GM23338 (cell line): Measurements from ENCODE around the gene CYGB. TPM values are rescaled to one million over a fixed set of nuclear protein-coding genes. Genes with fewer than 3 reads are reported as not detected.

Experiments used
- ATAC-seq: fragments of 200-7000 bp; cut with Tn5 transposase; 3 replicates; pipeline ENCODE4 v1.9.1; 2020
- DNase-seq: peaks from one replicate; pipeline ENCODE4 v3.0.0-alpha.2; 2015; ENCODE audit warnings: low spot score
- H2AFZ ChIP-seq: fragments of 200-600 bp; sonication (generic); 2 replicates; pipeline ENCODE4 v1.8.0; 2016; ENCODE audit warnings: antibody characterized with exemption, mild to moderate bottlenecking, moderate library complexity
- H3F3A ChIP-seq: fragments of 200-600 bp; sonication (generic); replicated peaks from 2 replicates; pipeline ENCODE4 v1.8.0; 2017; ENCODE audit warnings: antibody characterized with exemption, mixed run types, low read depth
- H3K27ac ChIP-seq: fragments of 200-600 bp; sonication (generic); 2 replicates; pipeline ENCODE4 v1.6.1; 2016; ENCODE audit warnings: low read depth
- H3K27me3 ChIP-seq: fragments of 200-600 bp; sonication (generic); 2 replicates; pipeline ENCODE4 v1.8.0; 2016; ENCODE audit warnings: mild to moderate bottlenecking, mixed run types, moderate library complexity; ENCODE audit not compliant: insufficient read depth
- H3K36me3 ChIP-seq: fragments of 200-600 bp; sonication (generic); 2 replicates; pipeline ENCODE4 v1.8.0; 2016; ENCODE audit warnings: mild to moderate bottlenecking; ENCODE audit not compliant: insufficient read depth
- H3K4me1 ChIP-seq: fragments of 200-600 bp; sonication (generic); 2 replicates; pipeline ENCODE4 v1.8.0; 2016; ENCODE audit warnings: mild to moderate bottlenecking, moderate library complexity; ENCODE audit not compliant: insufficient read depth
- H3K4me2 ChIP-seq: fragments of 200-600 bp; sonication (generic); 2 replicates; pipeline ENCODE4 v1.7.1; 2017; ENCODE audit warnings: mixed run types
- H3K4me3 ChIP-seq: fragments of 200-600 bp; sonication (generic); 2 replicates; pipeline ENCODE4 v1.6.1; 2016; ENCODE audit warnings: mixed run types
- H3K79me2 ChIP-seq: fragments of 200-600 bp; sonication (generic); replicated peaks from 2 replicates; pipeline ENCODE4 v1.8.0; 2017; ENCODE audit warnings: mild to moderate bottlenecking; ENCODE audit not compliant: insufficient read depth
- H3K9me2 ChIP-seq: fragments of 200-600 bp; sonication (generic); 2 replicates; pipeline ENCODE4 v1.8.0; 2017; ENCODE audit not compliant: insufficient read depth
- H4K20me1 ChIP-seq: fragments of 200-600 bp; sonication (generic); replicated peaks from 2 replicates; pipeline ENCODE4 v1.8.0; 2017; ENCODE audit warnings: mild to moderate bottlenecking; ENCODE audit not compliant: insufficient read depth
- H3K27ac Mint-ChIP-seq: 2 replicates; pipeline ENCODE4 v1.8.0; 2020; ENCODE audit warnings: inconsistent platforms, mild to moderate bottlenecking, moderate library complexity, mixed read lengths
- H3K27me3 Mint-ChIP-seq: 3 replicates; pipeline ENCODE4 v1.8.0; 2022; ENCODE audit warnings: low read depth, mild to moderate bottlenecking, moderate library complexity, mixed read lengths, inconsistent platforms; ENCODE audit not compliant: insufficient read depth, poor library complexity
- H3K36me3 Mint-ChIP-seq: 3 replicates; pipeline ENCODE4 v1.8.0; 2021; ENCODE audit warnings: low read depth, mild to moderate bottlenecking, inconsistent platforms, moderate library complexity, mixed read lengths
- H3K4me1 Mint-ChIP-seq: 3 replicates; pipeline ENCODE4 v1.8.0; 2020; ENCODE audit warnings: mild to moderate bottlenecking, inconsistent platforms, mixed read lengths
- H3K4me3 Mint-ChIP-seq: 3 replicates; pipeline ENCODE4 v1.8.0; 2021; ENCODE audit warnings: moderate library complexity, mild to moderate bottlenecking, inconsistent platforms, mixed read lengths
- H3K9me3 Mint-ChIP-seq: 3 replicates; pipeline ENCODE4 v1.8.0; 2020; ENCODE audit warnings: moderate library complexity, mild to moderate bottlenecking, inconsistent platforms, mixed read lengths
- CTCF ChIP-seq, 2 experiments: fragments of 200-600 bp in 1 of 2; sonication (generic) in 1 of 2; conservative IDR thresholded peaks; 2 replicates each; pipeline versions ENCODE4 v1.5.1 to v1.6.1; 2016 to 2017; ENCODE audit warnings: antibody characterized with exemption in 2 of 2, low read depth in 2 of 2, mild to moderate bottlenecking in 2 of 2, moderate library complexity in 1 of 2
- EZH2 ChIP-seq: fragments of 200-600 bp; sonication (generic); IDR thresholded peaks from one replicate; pipeline ENCODE4 v1.8.0; 2017; ENCODE audit warnings: antibody characterized with exemption, mild to moderate bottlenecking, low read depth; ENCODE audit not compliant: unreplicated experiment
- EZH2phosphoT487 ChIP-seq: fragments of 200-600 bp; sonication (generic); IDR thresholded peaks from one replicate; pipeline ENCODE4 v1.8.1; 2018; ENCODE audit warnings: antibody characterized with exemption; ENCODE audit not compliant: unreplicated experiment
- JUNB ChIP-seq: IDR thresholded peaks from one replicate; pipeline ENCODE4 v1.6.1; 2016; ENCODE audit warnings: antibody characterized with exemption; ENCODE audit not compliant: unreplicated experiment
- NANOG ChIP-seq: IDR thresholded peaks from 2 replicates; pipeline ENCODE4 v1.6.1; 2016; ENCODE audit warnings: antibody characterized with exemption, borderline replicate concordance
- REST ChIP-seq: IDR thresholded peaks from one replicate; pipeline ENCODE4 v1.6.1; 2018; ENCODE audit warnings: antibody characterized with exemption; ENCODE audit not compliant: unreplicated experiment
- STAT1 ChIP-seq: IDR thresholded peaks from one replicate; pipeline ENCODE4 v1.6.1; 2016; ENCODE audit warnings: antibody characterized with exemption; ENCODE audit not compliant: unreplicated experiment
- ZNF114 ChIP-seq: fragments of 250-450 bp; sonication (Bioruptor Pico); IDR thresholded peaks from 2 replicates; pipeline ENCODE4 v1.5.0; 2020; ENCODE audit warnings: mild to moderate bottlenecking, moderate library complexity
- ZNF331 ChIP-seq: fragments of 250-450 bp; sonication (Bioruptor Pico); IDR thresholded peaks from 2 replicates; pipeline ENCODE4 v1.5.0; 2020; ENCODE audit warnings: low read depth, mild to moderate bottlenecking, moderate library complexity
- ZNF462 ChIP-seq: fragments of 250-450 bp; sonication (Bioruptor Pico); IDR thresholded peaks from 2 replicates; pipeline ENCODE4 v1.5.0; 2020; ENCODE audit warnings: mild to moderate bottlenecking, moderate library complexity
- polyA plus RNA-seq: library from polyadenylated mRNA; unstranded; fragments of >200 nt; fragmentation: Nextera tagmentation; extraction: Ambion mirVana; gene quantifications from 2 replicates; pipeline ENCODE4 v1.2.1, GENCODE V29; 2016
- total RNA-seq: library from RNA; depleted of rRNA; stranded (reverse); fragments of >200 nt; shearing (Covaris generic); gene quantifications from 2 replicates; pipeline ENCODE4 v1.2.3, GENCODE V29; 2014

The CYGB gene
- total and polyA plus RNA-seq, 2 experiments from 2014 or later, result 1.2 to 1.7 TPM

- Histone ChIP-seq H3K27me3 (peaks cover 4% of the 10 kb centered on the region; the same call in 1 of the 2 replicates), H3K27ac (no peak overlapping the region), H3K9me2 (no peaks in the 10 kb centered on the region), H3K4me1 (peaks cover 25% of the 10 kb centered on the region; the same call in 1 of the 2 replicates), H4K20me1 (no peaks in the 10 kb centered on the region; the same call in 1 of the 2 replicates), H3K79me2 (peaks cover 3% of the 10 kb centered on the region; the same call in 1 of the 2 replicates), H3K36me3 (no peaks in the 10 kb centered on the region), H3F3A (0 out of 2 replicates have a peak, but pooled peaks cover 3% of the 10 kb centered on the region), H2AFZ (peak overlapping the region; percentile 90), H3K4me2 (0 out of 2 replicates have a peak overlapping the region, but pooled peaks have one; percentile 72), H3K4me3 (no peak overlapping the region)
- no peak overlapping the region; the same call in 2 of the 3 replicates for H3K4me3 Mint-ChIP-seq
- H3K27ac Mint-ChIP-seq, result 0 out of 2 replicates have a peak overlapping the region, but pooled peaks have one; percentile 5
- DNase-seq (no peak), ATAC-seq (no peak)
- peaks cover 23% of the 10 kb centered on the region for H3K27me3 Mint-ChIP-seq
- no peaks in the 10 kb centered on the region for H3K9me3 Mint-ChIP-seq
- no peaks in the 10 kb centered on the region for H3K36me3 Mint-ChIP-seq
- H3K4me1 Mint-ChIP-seq, result peaks cover 46% of the 10 kb centered on the region
- TF ChIP-seq ZNF114 (CRISPR knock-in tag) (no peak), NANOG (no peak), REST (no peak), EZH2phosphoT487 (no peak), CTCF (conservative IDR thresholded peaks at IDR 0.05; ENCODE audit: low read depth in 2 of 2) (no peak), STAT1 (no peak), JUNB (no peak), ZNF462 (no peak), ZNF331 (CRISPR knock-in tag) (no peak), EZH2 (no peak)
These were observed 34.9 kb downstream of the CYGB start for GRCh38 chr17:76502341-76503211.
